Measurements from ENCODE around the gene KCNIP3. TPM values are rescaled to one million over a fixed set of nuclear protein-coding genes. Genes with fewer than 3 reads are reported as not detected.

Gene KCNIP3
- polyA plus RNA-seq, 1 donor from 2014 or later = not detected

Other genes starting within 250 kb of the KCNIP3 start
- 38.6 TPM for gene MRPS5, start 175.5 kb upstream of the KCNIP3 start, polyA plus RNA-seq
- gene ZNF514, start 137.5 kb upstream of the KCNIP3 start, polyA plus RNA-seq = 3.7 TPM
- 3.8 TPM for gene ZNF2, start 131.5 kb upstream of the KCNIP3 start, polyA plus RNA-seq
- 0.53 TPM for gene ZNF892, start 89.8 kb upstream of the KCNIP3 start, polyA plus RNA-seq
- gene PROM2, start 22.9 kb upstream of the KCNIP3 start, polyA plus RNA-seq = not detected
- gene FAHD2A, start 105.4 kb downstream of the KCNIP3 start, polyA plus RNA-seq = 11.9 TPM
- gene TRIM43B, start 187.4 kb downstream of the KCNIP3 start, polyA plus RNA-seq = not detected